WTC11 (cell line): ENCODE data around the gene VTN. TPM values are rescaled to one million over a fixed set of nuclear protein-coding genes. Genes with fewer than 3 reads are reported as not detected.

Source experiments
- CBFB ChIP-seq: sonication (generic); formaldehyde crosslinking; IDR thresholded peaks from 2 replicates; pipeline ENCODE4 v1.8.1; 2022; ENCODE audit warnings: mild to moderate bottlenecking, low read depth, missing genetic modification reagents
- ELF4 ChIP-seq: sonication (generic); formaldehyde crosslinking; IDR thresholded peaks from 2 replicates; pipeline ENCODE4 v1.8.1; 2022; ENCODE audit warnings: low read depth, mild to moderate bottlenecking, moderate library complexity, missing genetic modification reagents
- EMX1 ChIP-seq: fragments of 250-450 bp; sonication (Bioruptor Pico); IDR thresholded peaks from 2 replicates; pipeline ENCODE4 v1.8.0; 2021; ENCODE audit warnings: mild to moderate bottlenecking
- ETV6 ChIP-seq: sonication (generic); formaldehyde crosslinking; IDR thresholded peaks from 2 replicates; pipeline ENCODE4 v1.8.1; 2022; ENCODE audit warnings: mild to moderate bottlenecking, missing genetic modification reagents
- GABPB1 ChIP-seq: sonication (generic); formaldehyde crosslinking; IDR thresholded peaks from 2 replicates; pipeline ENCODE4 v1.8.1; 2023; ENCODE audit warnings: mild to moderate bottlenecking, missing genetic modification reagents
- JUN ChIP-seq: sonication (generic); formaldehyde crosslinking; IDR thresholded peaks from 2 replicates; pipeline ENCODE4 v1.8.0; 2023; ENCODE audit warnings: mild to moderate bottlenecking, missing genetic modification reagents
- MYBL2 ChIP-seq: sonication (generic); formaldehyde crosslinking; IDR thresholded peaks from 2 replicates; pipeline ENCODE4 v1.8.1; 2023; ENCODE audit warnings: mild to moderate bottlenecking, moderate library complexity, missing genetic modification reagents
- NFYB ChIP-seq: sonication (generic); formaldehyde crosslinking; conservative IDR thresholded peaks from 2 replicates; pipeline ENCODE4 v1.8.0; 2022; ENCODE audit warnings: low read depth, missing genetic modification reagents
- NR1H2 ChIP-seq: sonication (generic); formaldehyde crosslinking; IDR thresholded peaks from 2 replicates; pipeline ENCODE4 v1.9.0; 2021; ENCODE audit warnings: mild to moderate bottlenecking, moderate library complexity, missing genetic modification reagents
- NR2C2 ChIP-seq: sonication (generic); formaldehyde crosslinking; IDR thresholded peaks from 2 replicates; pipeline ENCODE4 v1.8.0; 2022; ENCODE audit warnings: mild to moderate bottlenecking, missing genetic modification reagents
- RELA ChIP-seq: sonication (generic); formaldehyde crosslinking; IDR thresholded peaks from 2 replicates; pipeline ENCODE4 v1.8.1; 2022; ENCODE audit warnings: missing genetic modification reagents, mild to moderate bottlenecking, borderline replicate concordance
- RORB ChIP-seq: fragments of 250-450 bp; sonication (Bioruptor Pico); IDR thresholded peaks from 2 replicates; pipeline ENCODE4 v1.9.0; 2021; ENCODE audit warnings: mild to moderate bottlenecking
- TEAD4 ChIP-seq: sonication (generic); formaldehyde crosslinking; IDR thresholded peaks from 2 replicates; pipeline ENCODE4 v1.8.0; 2022; ENCODE audit warnings: mild to moderate bottlenecking, missing genetic modification reagents
- ZBTB21 ChIP-seq: sonication (generic); formaldehyde crosslinking; IDR thresholded peaks from 2 replicates; pipeline ENCODE4 v1.8.1; 2023; ENCODE audit warnings: mild to moderate bottlenecking, missing genetic modification reagents, borderline replicate concordance
- ZNF263 ChIP-seq: sonication (generic); formaldehyde crosslinking; IDR thresholded peaks from 2 replicates; pipeline ENCODE4 v1.8.1; 2022; ENCODE audit warnings: low read depth, mild to moderate bottlenecking, moderate library complexity, missing genetic modification reagents
- ZNF416 ChIP-seq: fragments of 250-450 bp; sonication (Bioruptor Pico); IDR thresholded peaks from 2 replicates; pipeline ENCODE4 v1.9.0; 2021; ENCODE audit warnings: mild to moderate bottlenecking, inconsistent platforms
- total RNA-seq: library from RNA; stranded (reverse); gene quantifications from 3 replicates; pipeline ENCODE4 v1.2.3, GENCODE V29; 2021
- TF ChIP-seq, protein P1 (sequence below): sonication (generic); formaldehyde crosslinking; IDR thresholded peaks from 2 replicates; pipeline ENCODE4 v1.8.1; 2022; ENCODE audit warnings: low read depth, missing genetic modification reagents, borderline replicate concordance
- TF ChIP-seq, protein P2 (sequence below): sonication (generic); formaldehyde crosslinking; IDR thresholded peaks from 2 replicates; pipeline ENCODE4 v1.8.0; 2022; ENCODE audit warnings: missing genetic modification reagents
- TF ChIP-seq, protein P3 (sequence below): sonication (generic); formaldehyde crosslinking; IDR thresholded peaks from 2 replicates; pipeline ENCODE4 v1.8.0; 2022; ENCODE audit warnings: mild to moderate bottlenecking, missing genetic modification reagents
- TF ChIP-seq, protein P4 (sequence below): sonication (generic); formaldehyde crosslinking; IDR thresholded peaks from 2 replicates; pipeline ENCODE4 v1.8.0; 2022; ENCODE audit warnings: mild to moderate bottlenecking, missing genetic modification reagents
- TF ChIP-seq, protein P5 (sequence below): sonication (generic); formaldehyde crosslinking; IDR thresholded peaks from 2 replicates; pipeline ENCODE4 v1.8.1; 2022; ENCODE audit warnings: missing genetic modification reagents, borderline replicate concordance
- TF ChIP-seq, protein P6 (sequence below): sonication (generic); formaldehyde crosslinking; IDR thresholded peaks from 2 replicates; pipeline ENCODE4 v1.8.1; 2023; ENCODE audit warnings: mild to moderate bottlenecking, missing genetic modification reagents
- TF ChIP-seq, protein P7 (sequence below): sonication (generic); formaldehyde crosslinking; IDR thresholded peaks from 2 replicates; pipeline ENCODE4 v1.8.1; 2023; ENCODE audit warnings: mild to moderate bottlenecking, missing genetic modification reagents, borderline replicate concordance
- TF ChIP-seq, protein P8 (sequence below): sonication (generic); formaldehyde crosslinking; IDR thresholded peaks from 2 replicates; pipeline ENCODE4 v1.8.0; 2023; ENCODE audit warnings: missing genetic modification reagents

The VTN gene
- total RNA-seq, 1 experiment from 2014 or later: 1.6 TPM

DNA sequence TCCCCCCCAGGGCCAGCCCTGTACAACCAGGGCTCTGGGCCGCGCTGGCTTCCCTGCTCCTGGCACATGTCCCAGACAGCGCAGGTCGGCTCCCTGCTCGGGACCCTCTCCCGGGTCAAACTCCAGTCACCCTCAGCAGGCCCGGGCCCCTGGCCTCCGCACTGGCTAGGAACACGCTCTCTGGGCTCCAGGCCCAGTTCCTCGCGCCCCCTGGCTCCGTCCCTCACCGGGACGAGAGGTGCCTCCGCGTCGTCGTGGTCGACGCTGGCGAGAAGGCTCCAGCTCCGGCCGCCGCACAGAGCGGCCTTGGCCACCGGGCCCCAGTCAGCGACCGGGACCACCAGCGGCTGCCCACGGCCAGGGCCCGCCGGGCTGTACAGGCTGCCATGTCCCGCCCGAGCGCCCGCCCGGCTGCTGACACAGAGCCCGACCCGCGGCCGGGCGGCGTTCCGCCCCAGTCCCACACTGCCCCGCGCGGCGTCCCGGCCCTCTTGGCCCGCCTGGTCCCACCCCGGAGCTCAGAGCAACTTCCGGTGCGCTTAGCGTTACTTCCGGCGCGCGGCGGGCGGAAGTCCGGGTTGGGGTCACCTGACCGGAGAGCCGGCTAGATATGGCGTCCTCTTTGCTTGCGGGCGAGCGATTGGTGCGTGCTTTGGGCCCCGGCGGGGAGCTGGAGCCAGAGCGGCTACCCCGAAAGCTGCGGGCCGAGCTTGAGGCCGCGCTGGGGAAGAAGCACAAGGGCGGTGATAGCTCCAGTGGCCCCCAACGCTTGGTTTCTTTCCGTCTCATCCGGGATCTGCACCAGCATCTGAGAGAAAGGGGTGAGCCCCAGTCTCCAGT lies 12.8 kb downstream of the VTN start, which contains the start of gene POLDIP2 (continued):
- TF ChIP-seq, protein P1, sequence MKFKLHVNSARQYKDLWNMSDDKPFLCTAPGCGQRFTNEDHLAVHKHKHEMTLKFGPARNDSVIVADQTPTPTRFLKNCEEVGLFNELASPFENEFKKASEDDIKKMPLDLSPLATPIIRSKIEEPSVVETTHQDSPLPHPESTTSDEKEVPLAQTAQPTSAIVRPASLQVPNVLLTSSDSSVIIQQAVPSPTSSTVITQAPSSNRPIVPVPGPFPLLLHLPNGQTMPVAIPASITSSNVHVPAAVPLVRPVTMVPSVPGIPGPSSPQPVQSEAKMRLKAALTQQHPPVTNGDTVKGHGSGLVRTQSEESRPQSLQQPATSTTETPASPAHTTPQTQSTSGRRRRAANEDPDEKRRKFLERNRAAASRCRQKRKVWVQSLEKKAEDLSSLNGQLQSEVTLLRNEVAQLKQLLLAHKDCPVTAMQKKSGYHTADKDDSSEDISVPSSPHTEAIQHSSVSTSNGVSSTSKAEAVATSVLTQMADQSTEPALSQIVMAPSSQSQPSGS: no peak
- TF ChIP-seq, protein P2, sequence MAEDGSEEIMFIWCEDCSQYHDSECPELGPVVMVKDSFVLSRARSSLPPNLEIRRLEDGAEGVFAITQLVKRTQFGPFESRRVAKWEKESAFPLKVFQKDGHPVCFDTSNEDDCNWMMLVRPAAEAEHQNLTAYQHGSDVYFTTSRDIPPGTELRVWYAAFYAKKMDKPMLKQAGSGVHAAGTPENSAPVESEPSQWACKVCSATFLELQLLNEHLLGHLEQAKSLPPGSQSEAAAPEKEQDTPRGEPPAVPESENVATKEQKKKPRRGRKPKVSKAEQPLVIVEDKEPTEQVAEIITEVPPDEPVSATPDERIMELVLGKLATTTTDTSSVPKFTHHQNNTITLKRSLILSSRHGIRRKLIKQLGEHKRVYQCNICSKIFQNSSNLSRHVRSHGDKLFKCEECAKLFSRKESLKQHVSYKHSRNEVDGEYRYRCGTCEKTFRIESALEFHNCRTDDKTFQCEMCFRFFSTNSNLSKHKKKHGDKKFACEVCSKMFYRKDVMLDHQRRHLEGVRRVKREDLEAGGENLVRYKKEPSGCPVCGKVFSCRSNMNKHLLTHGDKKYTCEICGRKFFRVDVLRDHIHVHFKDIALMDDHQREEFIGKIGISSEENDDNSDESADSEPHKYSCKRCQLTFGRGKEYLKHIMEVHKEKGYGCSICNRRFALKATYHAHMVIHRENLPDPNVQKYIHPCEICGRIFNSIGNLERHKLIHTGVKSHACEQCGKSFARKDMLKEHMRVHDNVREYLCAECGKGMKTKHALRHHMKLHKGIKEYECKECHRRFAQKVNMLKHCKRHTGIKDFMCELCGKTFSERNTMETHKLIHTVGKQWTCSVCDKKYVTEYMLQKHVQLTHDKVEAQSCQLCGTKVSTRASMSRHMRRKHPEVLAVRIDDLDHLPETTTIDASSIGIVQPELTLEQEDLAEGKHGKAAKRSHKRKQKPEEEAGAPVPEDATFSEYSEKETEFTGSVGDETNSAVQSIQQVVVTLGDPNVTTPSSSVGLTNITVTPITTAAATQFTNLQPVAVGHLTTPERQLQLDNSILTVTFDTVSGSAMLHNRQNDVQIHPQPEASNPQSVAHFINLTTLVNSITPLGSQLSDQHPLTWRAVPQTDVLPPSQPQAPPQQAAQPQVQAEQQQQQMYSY (CRISPR knock-in tag): no peak
- TF ChIP-seq JUN (0 out of 2 replicates have a peak, but pooled peaks have one; percentile 32), ZNF416 (no peak), ZNF263 (CRISPR knock-in tag) (0 out of 2 replicates have a peak, but pooled peaks have one; percentile 25), NR1H2 (CRISPR knock-in tag) (no peak), NR2C2 (no peak), RELA (peak; percentile 24; the same call in 1 of the 2 replicates), MYBL2 (CRISPR knock-in tag) (no peak), CBFB (CRISPR knock-in tag) (no peak), NFYB (CRISPR knock-in tag) (no peak), TEAD4 (CRISPR knock-in tag) (no peak), EMX1 (CRISPR knock-in tag) (no peak), ETV6 (CRISPR knock-in tag) (peak; percentile 47; the same call in 1 of the 2 replicates), ELF4 (CRISPR knock-in tag) (0 out of 2 replicates have a peak, but pooled peaks have one; percentile 38), RORB (CRISPR knock-in tag) (no peak), ZBTB21 (CRISPR knock-in tag) (no peak), GABPB1 (CRISPR knock-in tag) (peak; percentile 95)
- TF ChIP-seq, protein P3, sequence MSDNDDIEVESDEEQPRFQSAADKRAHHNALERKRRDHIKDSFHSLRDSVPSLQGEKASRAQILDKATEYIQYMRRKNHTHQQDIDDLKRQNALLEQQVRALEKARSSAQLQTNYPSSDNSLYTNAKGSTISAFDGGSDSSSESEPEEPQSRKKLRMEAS (CRISPR knock-in tag): peak; percentile 69; the same call in 1 of the 2 replicates
- TF ChIP-seq, protein P4, sequence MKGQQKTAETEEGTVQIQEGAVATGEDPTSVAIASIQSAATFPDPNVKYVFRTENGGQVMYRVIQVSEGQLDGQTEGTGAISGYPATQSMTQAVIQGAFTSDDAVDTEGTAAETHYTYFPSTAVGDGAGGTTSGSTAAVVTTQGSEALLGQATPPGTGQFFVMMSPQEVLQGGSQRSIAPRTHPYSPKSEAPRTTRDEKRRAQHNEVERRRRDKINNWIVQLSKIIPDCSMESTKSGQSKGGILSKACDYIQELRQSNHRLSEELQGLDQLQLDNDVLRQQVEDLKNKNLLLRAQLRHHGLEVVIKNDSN: peak; percentile 98
- TF ChIP-seq, protein P5, sequence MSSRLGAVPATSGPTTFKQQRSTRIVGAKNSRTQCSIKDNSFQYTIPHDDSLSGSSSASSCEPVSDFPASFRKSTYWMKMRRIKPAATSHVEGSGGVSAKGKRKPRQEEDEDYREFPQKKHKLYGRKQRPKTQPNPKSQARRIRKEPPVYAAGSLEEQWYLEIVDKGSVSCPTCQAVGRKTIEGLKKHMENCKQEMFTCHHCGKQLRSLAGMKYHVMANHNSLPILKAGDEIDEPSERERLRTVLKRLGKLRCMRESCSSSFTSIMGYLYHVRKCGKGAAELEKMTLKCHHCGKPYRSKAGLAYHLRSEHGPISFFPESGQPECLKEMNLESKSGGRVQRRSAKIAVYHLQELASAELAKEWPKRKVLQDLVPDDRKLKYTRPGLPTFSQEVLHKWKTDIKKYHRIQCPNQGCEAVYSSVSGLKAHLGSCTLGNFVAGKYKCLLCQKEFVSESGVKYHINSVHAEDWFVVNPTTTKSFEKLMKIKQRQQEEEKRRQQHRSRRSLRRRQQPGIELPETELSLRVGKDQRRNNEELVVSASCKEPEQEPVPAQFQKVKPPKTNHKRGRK: no peak
- TF ChIP-seq, protein P6, sequence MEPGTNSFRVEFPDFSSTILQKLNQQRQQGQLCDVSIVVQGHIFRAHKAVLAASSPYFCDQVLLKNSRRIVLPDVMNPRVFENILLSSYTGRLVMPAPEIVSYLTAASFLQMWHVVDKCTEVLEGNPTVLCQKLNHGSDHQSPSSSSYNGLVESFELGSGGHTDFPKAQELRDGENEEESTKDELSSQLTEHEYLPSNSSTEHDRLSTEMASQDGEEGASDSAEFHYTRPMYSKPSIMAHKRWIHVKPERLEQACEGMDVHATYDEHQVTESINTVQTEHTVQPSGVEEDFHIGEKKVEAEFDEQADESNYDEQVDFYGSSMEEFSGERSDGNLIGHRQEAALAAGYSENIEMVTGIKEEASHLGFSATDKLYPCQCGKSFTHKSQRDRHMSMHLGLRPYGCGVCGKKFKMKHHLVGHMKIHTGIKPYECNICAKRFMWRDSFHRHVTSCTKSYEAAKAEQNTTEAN: no peak
- TF ChIP-seq, protein P7, sequence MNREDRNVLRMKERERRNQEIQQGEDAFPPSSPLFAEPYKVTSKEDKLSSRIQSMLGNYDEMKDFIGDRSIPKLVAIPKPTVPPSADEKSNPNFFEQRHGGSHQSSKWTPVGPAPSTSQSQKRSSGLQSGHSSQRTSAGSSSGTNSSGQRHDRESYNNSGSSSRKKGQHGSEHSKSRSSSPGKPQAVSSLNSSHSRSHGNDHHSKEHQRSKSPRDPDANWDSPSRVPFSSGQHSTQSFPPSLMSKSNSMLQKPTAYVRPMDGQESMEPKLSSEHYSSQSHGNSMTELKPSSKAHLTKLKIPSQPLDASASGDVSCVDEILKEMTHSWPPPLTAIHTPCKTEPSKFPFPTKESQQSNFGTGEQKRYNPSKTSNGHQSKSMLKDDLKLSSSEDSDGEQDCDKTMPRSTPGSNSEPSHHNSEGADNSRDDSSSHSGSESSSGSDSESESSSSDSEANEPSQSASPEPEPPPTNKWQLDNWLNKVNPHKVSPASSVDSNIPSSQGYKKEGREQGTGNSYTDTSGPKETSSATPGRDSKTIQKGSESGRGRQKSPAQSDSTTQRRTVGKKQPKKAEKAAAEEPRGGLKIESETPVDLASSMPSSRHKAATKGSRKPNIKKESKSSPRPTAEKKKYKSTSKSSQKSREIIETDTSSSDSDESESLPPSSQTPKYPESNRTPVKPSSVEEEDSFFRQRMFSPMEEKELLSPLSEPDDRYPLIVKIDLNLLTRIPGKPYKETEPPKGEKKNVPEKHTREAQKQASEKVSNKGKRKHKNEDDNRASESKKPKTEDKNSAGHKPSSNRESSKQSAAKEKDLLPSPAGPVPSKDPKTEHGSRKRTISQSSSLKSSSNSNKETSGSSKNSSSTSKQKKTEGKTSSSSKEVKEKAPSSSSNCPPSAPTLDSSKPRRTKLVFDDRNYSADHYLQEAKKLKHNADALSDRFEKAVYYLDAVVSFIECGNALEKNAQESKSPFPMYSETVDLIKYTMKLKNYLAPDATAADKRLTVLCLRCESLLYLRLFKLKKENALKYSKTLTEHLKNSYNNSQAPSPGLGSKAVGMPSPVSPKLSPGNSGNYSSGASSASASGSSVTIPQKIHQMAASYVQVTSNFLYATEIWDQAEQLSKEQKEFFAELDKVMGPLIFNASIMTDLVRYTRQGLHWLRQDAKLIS (CRISPR knock-in tag): no peak
- TF ChIP-seq, protein P8, sequence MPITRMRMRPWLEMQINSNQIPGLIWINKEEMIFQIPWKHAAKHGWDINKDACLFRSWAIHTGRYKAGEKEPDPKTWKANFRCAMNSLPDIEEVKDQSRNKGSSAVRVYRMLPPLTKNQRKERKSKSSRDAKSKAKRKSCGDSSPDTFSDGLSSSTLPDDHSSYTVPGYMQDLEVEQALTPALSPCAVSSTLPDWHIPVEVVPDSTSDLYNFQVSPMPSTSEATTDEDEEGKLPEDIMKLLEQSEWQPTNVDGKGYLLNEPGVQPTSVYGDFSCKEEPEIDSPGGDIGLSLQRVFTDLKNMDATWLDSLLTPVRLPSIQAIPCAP: no peak; the same call in 1 of the 2 replicates
